GM18861 (cell line): ENCODE results near the gene DIS3L2.

ENCODE experiments used
- ATAC-seq: cut with Tn5 transposase; IDR thresholded peaks from one replicate; pipeline ENCODE4 v1.9.1; 2021; ENCODE audit not compliant: unreplicated experiment

Gene DIS3L2

GRCh38 chr2:232250246-232251175 lies 289.0 kb downstream of the DIS3L2 start:
- no peak for ATAC-seq

GRCh38 chr2:232255033-232255432 lies 293.5 kb downstream of the DIS3L2 start:
- no peak for ATAC-seq

DNA sequence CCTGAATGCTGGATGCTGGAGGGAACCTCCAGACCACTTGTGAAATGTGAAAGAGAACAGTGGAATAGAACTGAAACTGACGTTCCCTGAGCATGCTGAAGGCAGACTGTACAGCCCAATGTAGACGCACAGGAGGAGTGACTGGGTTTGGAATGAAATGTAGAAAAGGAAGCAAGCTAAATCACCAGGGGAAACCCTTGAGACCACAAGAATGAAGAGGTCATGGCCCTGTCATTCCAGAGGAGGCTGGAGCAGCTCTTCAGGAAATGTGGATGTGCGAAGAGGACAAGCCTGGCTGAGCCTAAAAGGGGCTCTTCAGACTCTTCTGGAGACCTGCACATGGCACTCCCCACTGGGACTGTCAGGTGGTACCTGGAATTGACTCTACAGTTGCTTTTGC lies 298.6 kb downstream of the DIS3L2 start:
- ATAC-seq: no peak

DNA sequence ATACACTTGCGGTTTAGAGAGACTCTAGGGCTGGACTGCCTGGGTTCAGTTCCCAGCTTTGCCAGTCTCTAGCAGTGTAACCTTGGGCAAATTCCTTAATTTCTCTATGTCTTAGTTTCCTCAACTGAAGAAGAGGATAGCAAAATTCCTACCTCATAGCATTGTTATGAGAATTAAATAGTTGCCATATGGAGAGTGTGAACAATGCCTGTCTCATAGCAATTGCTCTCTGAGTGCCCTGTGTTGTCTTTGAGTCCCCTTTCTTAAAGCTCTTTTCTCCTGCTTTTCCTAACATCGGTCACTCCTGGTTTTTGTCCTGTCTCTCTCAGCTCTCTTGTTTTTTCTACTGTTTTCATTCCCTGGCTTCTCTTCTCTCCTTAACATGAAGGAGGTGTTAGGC lies 300.3 kb downstream of the DIS3L2 start:
- no peak for ATAC-seq

GRCh38 chr2:232263295-232263694 lies 301.8 kb downstream of the DIS3L2 start:
- ATAC-seq: no peak

GRCh38 chr2:232264081-232264480 lies 302.6 kb downstream of the DIS3L2 start:
- ATAC-seq: no peak

- ATAC-seq: no peak
Observed at GRCh38 chr2:232265329-232265728, 303.8 kb downstream of the DIS3L2 start.

- ATAC-seq: no peak
Observed at GRCh38 chr2:232268636-232269165, 307.2 kb downstream of the DIS3L2 start.

DNA sequence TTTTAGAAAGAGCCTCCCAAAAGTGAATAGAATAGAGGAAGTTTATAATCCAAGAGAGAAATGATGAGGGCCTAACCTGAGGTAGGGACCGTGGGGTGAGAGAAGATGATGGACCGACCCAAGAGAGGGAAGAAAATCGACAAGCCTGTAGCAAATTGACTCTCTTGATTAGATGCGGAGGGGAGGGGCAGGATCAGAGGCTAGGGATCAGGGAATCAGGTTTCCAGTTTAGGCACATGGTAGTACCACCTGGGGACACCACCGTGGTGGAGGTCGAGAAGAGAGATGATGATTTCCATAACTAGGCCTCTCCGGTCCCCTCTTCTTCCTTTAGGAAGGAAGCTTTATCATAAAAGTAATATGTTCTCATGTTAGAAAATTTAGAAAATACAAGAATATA lies 308.4 kb downstream of the DIS3L2 start:
- ATAC-seq: no peak

- ATAC-seq: no peak
Observed at GRCh38 chr2:232273903-232274643, 312.6 kb downstream of the DIS3L2 start.

- no peak for ATAC-seq
Observed at GRCh38 chr2:232275670-232276069, 314.2 kb downstream of the DIS3L2 start.

GRCh38 chr2:232276084-232276732 lies 314.7 kb downstream of the DIS3L2 start:
- no peak for ATAC-seq

DNA sequence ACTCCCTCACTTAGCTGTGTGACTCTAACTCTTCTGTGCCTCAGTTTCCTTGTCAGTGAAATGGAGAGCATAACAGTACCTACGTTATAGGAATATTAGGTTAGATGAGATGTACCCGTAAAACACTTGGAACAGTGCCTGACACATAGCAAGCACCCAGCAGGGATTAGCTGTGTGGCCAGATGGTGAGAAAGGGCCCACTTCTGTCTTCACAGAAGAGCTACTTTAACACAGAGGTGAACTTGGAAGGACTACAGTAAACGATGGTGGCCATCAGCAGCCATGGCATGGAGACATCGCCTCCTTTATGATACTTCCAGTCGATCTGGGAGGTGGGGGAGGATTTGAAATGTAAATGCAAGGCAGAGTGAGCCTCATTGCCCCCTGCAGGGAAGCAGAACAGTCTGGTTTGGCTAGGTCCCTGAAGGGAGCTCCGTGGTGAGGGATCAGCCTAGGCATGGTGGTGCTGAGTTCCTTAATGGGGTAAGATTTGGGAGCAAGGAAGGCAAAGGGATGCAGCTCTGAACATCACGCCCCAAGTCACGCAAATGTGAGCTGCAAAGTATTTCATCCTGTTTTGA lies 315.3 kb downstream of the DIS3L2 start:
- no peak for ATAC-seq

DNA sequence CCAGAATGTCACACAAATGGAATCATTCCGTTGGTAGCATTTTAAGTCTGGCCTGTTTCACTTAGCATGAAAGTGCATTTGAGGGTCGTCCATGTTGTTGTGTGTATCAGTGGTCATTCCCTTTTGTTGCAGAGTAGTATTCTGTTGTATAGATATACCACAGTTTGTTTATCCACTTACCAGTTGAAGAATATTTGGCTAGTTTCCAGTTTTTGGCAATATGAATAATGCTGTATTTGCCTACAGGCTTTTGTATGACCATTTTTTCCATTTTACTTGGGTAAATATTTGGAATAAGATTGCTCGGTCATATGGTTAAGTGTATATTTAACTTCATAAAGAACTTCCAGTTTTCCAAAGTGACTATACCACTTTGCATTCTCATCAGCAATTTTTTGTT lies 317.0 kb downstream of the DIS3L2 start:
- no peak for ATAC-seq

GRCh38 chr2:232280341-232280740 lies 318.8 kb downstream of the DIS3L2 start:
- no peak for ATAC-seq

- no peak for ATAC-seq
Observed at GRCh38 chr2:232281858-232282507, 320.5 kb downstream of the DIS3L2 start.

DNA sequence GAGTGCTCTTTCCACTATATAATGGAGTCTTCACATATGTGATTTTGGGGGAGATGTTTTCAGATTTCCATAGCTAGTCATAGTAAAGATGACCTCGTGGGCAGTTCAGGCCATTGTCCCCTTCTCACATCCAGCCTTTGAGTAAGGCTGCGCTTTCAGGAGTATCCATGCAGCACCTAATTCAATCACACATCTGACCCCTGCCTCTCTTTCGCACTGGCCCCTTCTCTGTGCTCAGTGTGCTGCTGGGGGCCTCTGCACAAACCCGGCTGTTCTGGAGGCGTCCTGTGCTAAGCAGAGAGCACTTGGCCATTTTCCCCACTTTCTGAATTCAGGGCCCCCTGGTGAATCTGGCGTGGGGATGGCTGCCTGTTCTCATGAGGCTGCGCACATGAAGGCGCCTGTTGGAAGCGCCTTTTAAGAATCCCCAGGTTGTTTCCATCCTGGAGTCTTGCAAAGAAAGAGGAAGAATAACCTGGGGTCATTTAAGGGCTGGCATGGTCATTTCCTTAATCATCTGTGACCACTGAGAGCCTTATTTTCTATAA lies 321.1 kb downstream of the DIS3L2 start:
- ATAC-seq: no peak

DNA sequence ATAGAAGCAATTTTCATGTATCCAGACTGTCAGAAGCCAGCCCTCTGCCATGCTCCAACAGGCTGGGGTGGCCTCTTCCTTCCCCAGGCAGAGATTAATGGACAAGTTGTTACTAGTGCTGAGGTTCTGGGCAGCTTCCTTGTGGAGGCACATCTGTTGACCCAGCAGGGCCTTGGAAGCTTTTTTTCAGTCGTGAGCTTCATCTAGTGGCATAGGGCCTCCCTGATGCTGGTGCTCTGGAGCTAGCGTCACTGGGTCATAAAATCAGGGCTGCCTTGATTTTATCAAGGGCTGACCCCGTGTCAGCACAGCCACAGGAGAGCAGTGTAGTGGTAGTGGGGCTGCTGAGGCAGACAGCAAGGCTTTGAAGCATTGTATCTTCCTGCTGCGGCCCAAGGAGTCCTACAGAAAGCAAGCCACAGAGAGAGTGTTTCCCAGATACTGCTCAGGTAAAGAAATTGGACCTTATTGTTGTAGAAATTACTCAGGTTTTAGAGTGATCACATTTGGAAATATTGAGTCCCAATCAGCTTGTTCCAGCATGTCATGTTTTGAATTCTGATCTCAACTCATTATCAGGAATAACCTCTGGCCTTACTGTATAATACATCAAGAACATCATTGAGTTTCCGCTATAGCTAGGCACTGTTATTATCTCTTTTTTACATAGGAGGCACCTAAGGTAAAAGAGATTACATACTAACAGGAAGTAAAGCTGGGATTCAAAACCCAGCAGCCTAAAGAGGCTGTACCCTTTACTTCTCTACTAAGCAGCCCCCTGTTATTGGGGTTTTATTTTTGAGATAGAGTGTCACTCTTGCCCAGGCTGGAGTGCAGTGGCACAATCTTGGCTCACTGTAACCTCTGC lies 324.7 kb downstream of the DIS3L2 start:
- no peak for ATAC-seq

DNA sequence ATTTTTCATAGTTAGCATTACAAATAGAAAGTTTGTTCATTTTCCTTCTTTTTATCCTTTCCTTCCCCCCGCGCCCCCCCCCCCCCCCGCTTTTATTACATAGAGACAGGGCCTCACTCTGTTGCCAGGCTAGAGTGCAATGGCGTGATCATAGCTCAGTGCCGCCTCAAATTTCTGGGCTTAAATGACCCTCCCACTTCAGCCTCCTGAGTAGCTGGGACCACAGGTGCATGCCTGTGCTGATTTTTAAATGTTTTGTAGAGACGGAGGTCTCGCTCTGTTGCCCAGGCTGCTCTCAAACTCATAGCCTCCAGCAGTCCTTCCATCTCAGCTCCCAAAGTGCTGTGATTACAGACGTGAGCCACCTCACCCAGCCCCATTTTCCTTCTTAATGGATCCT lies 325.8 kb downstream of the DIS3L2 start:
- ATAC-seq: no peak
